ENCODE results near the gene SUGCT. TPM values are rescaled to one million over a fixed set of nuclear protein-coding genes. Genes with fewer than 3 reads are reported as not detected.
A peak's percentile ranks its signal among the peaks of the same experiment; 100 is the strongest.

Gene SUGCT
- polyA plus RNA-seq, 1 experiment, result 12.5 TPM

DNA sequence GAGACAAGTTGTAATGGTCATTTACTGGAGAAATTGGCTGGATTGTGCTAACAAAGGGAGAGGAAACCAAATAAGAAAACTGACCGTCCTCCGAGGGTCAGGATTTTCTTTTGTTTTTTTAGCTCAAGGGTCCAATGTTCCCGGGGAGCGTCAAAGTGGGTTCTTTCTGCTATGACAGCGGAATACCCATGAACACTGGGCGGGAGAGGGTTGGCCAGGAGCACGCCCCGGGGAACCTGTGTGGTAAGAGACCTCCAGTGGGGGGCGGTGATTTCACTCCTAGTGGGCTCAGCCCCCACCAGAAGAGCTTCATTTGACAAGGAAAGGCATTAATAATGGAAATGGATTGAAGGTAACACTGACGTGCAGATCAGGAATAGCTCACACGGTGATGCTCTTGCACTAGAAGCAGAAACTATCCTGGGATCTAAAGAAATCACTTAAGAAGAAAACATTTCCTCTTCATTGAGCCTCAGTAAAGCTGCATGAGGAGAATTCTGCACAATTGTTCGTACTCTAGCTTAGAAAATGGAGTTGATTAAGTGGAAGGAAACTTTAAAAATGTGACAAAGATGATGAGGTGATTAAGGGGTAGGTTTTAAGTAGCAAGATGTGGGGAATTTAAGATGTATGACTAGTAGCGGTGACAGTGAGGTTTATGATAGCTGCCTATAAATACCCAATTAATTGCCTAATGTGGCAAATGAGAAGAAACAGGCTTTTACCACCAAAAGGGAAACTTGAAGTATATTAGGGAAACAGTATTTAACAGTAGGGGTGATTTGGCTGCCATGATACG lies 627.2 kb downstream of the SUGCT start:
- TF ChIP-seq, protein P1, sequence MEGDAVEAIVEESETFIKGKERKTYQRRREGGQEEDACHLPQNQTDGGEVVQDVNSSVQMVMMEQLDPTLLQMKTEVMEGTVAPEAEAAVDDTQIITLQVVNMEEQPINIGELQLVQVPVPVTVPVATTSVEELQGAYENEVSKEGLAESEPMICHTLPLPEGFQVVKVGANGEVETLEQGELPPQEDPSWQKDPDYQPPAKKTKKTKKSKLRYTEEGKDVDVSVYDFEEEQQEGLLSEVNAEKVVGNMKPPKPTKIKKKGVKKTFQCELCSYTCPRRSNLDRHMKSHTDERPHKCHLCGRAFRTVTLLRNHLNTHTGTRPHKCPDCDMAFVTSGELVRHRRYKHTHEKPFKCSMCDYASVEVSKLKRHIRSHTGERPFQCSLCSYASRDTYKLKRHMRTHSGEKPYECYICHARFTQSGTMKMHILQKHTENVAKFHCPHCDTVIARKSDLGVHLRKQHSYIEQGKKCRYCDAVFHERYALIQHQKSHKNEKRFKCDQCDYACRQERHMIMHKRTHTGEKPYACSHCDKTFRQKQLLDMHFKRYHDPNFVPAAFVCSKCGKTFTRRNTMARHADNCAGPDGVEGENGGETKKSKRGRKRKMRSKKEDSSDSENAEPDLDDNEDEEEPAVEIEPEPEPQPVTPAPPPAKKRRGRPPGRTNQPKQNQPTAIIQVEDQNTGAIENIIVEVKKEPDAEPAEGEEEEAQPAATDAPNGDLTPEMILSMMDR (IDR thresholded peaks at IDR 0.05; ENCODE audit: low read depth, low read length), result peak; percentile 25
- POLR2A ChIA-PET, result no interaction called here
- CTCF ChIA-PET, result interaction anchor here (0.6 to 6.1 kb wide), 13 partner anchors 12 to 949 kb away, joined by 3 to 59 read pairs (median 6); no protein-coding TSS in a partner anchor
- Histone ChIP-seq H3K9me3 (ENCODE audit: control insufficient read depth, insufficient read depth, low read length) (no peaks in the 10 kb centered on the region), H3K27ac (ENCODE audit: low read depth, low read length) (no peak overlapping the region), H3K27me3 (ENCODE audit: control insufficient read depth, insufficient read depth, low read length) (no peaks in the 10 kb centered on the region), H3K4me3 (ENCODE audit: low read depth, low read length) (no peak overlapping the region)
- DNase-seq (ENCODE audit: low read depth, low spot score), result no peak

DNA sequence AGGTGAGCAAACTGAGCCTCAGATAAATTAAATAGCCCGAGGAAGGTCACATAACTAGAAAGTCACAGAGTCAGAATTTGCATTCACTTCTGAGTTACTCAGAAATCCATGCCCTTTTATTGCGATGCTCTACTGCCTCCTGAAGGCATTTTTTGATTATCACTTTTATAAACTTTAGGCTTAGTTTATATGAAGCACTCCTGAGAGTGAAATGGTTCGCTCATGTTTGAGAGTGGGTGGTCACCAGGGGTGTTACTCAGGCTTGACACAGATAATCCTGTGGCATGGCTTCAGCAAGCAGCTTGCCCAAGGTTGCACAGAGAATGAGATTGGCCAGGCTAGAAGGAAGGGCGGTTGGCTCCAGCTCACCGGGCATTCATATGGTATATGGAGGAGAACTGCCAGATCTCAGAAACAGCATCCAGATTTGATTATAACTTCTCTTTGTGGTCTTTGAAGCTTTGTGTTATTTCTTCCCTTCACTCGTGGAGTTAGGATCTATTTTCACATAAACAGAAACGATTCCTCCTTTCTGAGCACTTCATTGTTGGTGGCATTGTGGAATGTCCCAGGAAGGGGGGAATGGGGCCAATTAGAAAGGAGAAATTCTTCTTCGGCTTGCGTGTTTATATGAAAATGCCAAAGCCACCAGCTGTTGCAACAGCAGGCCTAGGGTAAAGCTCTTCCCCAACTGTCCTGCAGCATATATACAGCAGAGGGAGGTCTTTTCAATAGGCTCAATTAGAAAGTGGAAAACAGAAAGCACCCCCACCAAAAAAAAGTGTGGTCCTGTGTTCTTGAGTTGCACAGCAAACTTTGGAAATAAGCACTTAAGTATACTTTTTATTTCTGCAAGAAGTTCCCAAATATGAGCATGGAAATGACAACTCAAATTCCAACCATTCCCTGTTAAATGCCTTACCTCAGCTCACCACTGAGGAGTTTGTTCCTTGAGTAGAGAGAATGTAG lies 628.8 kb downstream of the SUGCT start:
- H3K27ac ChIP-seq (ENCODE audit: low read depth, low read length), result peak overlapping the region; percentile 25
- H3K27me3 ChIP-seq (ENCODE audit: control insufficient read depth, insufficient read depth, low read length), result no peaks in the 10 kb centered on the region
- DNase-seq (ENCODE audit: low read depth, low spot score), result peak; percentile 54
- TF ChIP-seq, protein P1 (IDR thresholded peaks at IDR 0.05; ENCODE audit: low read depth, low read length), result peak; percentile 76
- H3K9me3 ChIP-seq (ENCODE audit: control insufficient read depth, insufficient read depth, low read length), result no peaks in the 10 kb centered on the region
- H3K4me3 ChIP-seq (ENCODE audit: low read depth, low read length), result peak overlapping the region; percentile 35
- POLR2A ChIA-PET, result interaction anchor here (1.0 to 1.3 kb wide), 6 partner anchors 62 to 942 kb away, joined by 3 to 7 read pairs (median 4); partner anchors contain the start of gene INHBA
- CTCF ChIA-PET, result interaction anchor here (0.6 to 6.1 kb wide), 15 partner anchors 14 to 942 kb away, joined by 3 to 59 read pairs (median 4); partner anchors contain the start of gene INHBA

DNA sequence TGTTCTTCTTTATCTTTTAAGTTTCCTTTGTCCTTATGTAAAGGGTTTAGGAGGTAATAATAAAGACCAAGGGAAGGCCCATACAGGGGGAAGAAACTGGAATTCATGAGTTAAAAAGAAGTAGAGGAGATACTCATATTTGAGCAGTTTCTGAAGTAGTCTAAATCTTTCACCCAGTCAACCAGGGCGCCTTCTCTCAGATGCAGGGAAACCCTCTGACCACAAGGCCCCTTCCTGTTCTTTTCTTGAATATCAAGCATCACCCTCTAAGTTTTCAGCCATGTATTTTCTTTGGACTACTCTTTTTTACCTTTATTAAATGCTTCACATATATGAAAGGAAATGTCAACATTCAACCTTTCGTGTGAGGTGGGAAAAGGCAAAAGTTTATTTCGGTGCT lies 630.8 kb downstream of the SUGCT start:
- DNase-seq (ENCODE audit: low read depth, low spot score), result no peak
- Histone ChIP-seq H3K27ac (ENCODE audit: low read depth, low read length) (no peak overlapping the region), H3K27me3 (ENCODE audit: control insufficient read depth, insufficient read depth, low read length) (no peaks in the 10 kb centered on the region), H3K4me3 (ENCODE audit: low read depth, low read length) (no peak overlapping the region), H3K9me3 (ENCODE audit: control insufficient read depth, insufficient read depth, low read length) (no peaks in the 10 kb centered on the region)
- TF ChIP-seq, protein P1 (IDR thresholded peaks at IDR 0.05; ENCODE audit: low read depth, low read length), result no peak
- CTCF ChIA-PET, result interaction anchor here (0.6 to 6.1 kb wide), 3 partner anchors 16 to 533 kb away, joined by 3 to 59 read pairs (median 3); no protein-coding TSS in a partner anchor
- POLR2A ChIA-PET, result no interaction called here

DNA sequence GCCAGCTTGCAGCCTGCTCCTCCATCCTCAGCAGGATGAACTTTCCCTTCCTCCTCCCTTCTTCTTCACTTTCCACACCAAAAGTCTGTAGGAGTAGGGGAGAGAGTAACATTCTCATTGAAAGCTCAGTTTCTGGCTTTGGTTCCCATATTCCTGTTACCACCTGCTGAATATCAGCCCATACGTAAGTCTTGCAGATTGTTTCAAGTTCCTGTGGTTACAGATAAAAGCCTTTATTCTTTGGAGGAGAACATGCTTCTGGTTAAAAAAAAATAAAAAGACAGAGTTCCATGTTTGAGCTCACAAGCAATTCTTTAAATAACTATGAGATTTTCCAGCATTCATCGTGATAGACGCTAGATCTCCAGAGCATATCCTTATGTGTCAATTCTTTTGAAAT lies 637.3 kb downstream of the SUGCT start:
- H3K27me3 ChIP-seq (ENCODE audit: control insufficient read depth, insufficient read depth, low read length), result no peaks in the 10 kb centered on the region
- CTCF ChIA-PET, result no interaction called here
- POLR2A ChIA-PET, result no interaction called here
- no peak for DNase-seq (ENCODE audit: low read depth, low spot score)
- no peak overlapping the region for H3K4me3 ChIP-seq (ENCODE audit: low read depth, low read length)
- TF ChIP-seq, protein P1 (IDR thresholded peaks at IDR 0.05; ENCODE audit: low read depth, low read length), result no peak
- no peaks in the 10 kb centered on the region for H3K9me3 ChIP-seq (ENCODE audit: control insufficient read depth, insufficient read depth, low read length)
- no peak overlapping the region for H3K27ac ChIP-seq (ENCODE audit: low read depth, low read length)

All from AG04450 (cell line).